PC-9 (cell line): ENCODE data around the gene TMEM203. TPM values are rescaled to one million over a fixed set of nuclear protein-coding genes. Genes with fewer than 3 reads are reported as not detected.
"Not testable (repeated sequence)": the region's sequence is repeated elsewhere in the genome, so short reads cannot be mapped to it uniquely, and the experiment has no call there.

Experiments used
- BruUV-seq: library from RNA; stranded (reverse); fragments of 400-500 nt; replicated peaks from 2 replicates; lab custom pipeline; 2021; lab: Mats Ljungman, UMichigan
- CTCF ChIA-PET: fragments of 300-600 bp; sonication (Branson Sonifier 250); formaldehyde crosslinking; loops from one replicate; lab custom pipeline; 2022; ENCODE audit warnings: antibody characterized with exemption; lab: Charles Lee
- POLR2A ChIA-PET: fragments of 300-600 bp; sonication (Branson Sonifier 250); formaldehyde crosslinking; loops from one replicate; lab custom pipeline; 2022; ENCODE audit warnings: antibody characterized with exemption; ENCODE audit not compliant: unreplicated experiment; lab: Charles Lee
- DNase-seq, 2 experiments: peaks; one replicate each; pipeline versions ENCODE4 v3.0.0 to v3.0.0-alpha.2; 2015 to 2022; ENCODE audit warnings: mixed read lengths in 1 of 2
- H2AFZ ChIP-seq: fragments of 200-600 bp; sonication (generic); 2 replicates; pipeline ENCODE4 v1.8.1; 2017; ENCODE audit warnings: antibody characterized with exemption
- H3F3A ChIP-seq: fragments of 200-600 bp; sonication (generic); 2 replicates; pipeline ENCODE4 v1.8.1; 2017; ENCODE audit warnings: antibody characterized with exemption, mild to moderate bottlenecking, low read depth; ENCODE audit not compliant: insufficient read depth
- H3K27ac ChIP-seq: fragments of 200-600 bp; sonication (generic); 2 replicates; pipeline ENCODE4 v1.6.1; 2016; ENCODE audit warnings: mixed run types
- H3K27me3 ChIP-seq: fragments of 200-600 bp; sonication (generic); 2 replicates; pipeline ENCODE4 v1.6.1; 2016; ENCODE audit warnings: low read depth, mixed run types; ENCODE audit not compliant: insufficient read depth
- H3K36me3 ChIP-seq: fragments of 200-600 bp; sonication (generic); 2 replicates; pipeline ENCODE4 v1.6.1; 2016; ENCODE audit warnings: low read depth, mixed run types
- H3K4me1 ChIP-seq: fragments of 200-600 bp; sonication (generic); replicated peaks from 2 replicates; pipeline ENCODE4 v1.6.1; 2016; ENCODE audit warnings: mixed run types; ENCODE audit not compliant: insufficient read depth
- H3K4me2 ChIP-seq: fragments of 200-600 bp; sonication (generic); 2 replicates; pipeline ENCODE4 v1.6.1; 2017; ENCODE audit warnings: mixed run types
- H3K4me3 ChIP-seq: fragments of 200-600 bp; sonication (generic); 2 replicates; pipeline ENCODE4 v1.6.1; 2016; ENCODE audit warnings: mixed run types
- H3K79me2 ChIP-seq: fragments of 200-600 bp; sonication (generic); 2 replicates; pipeline ENCODE4 v1.6.1; 2017; ENCODE audit warnings: low read depth, mixed run types
- H3K9me2 ChIP-seq: fragments of 200-600 bp; sonication (generic); 2 replicates; pipeline ENCODE4 v1.8.1; 2017; ENCODE audit warnings: mild to moderate bottlenecking; ENCODE audit not compliant: insufficient read depth
- H3K9me3 ChIP-seq: fragments of 200-600 bp; sonication (generic); 2 replicates; pipeline ENCODE4 v1.8.1; 2016; ENCODE audit warnings: low read depth; ENCODE audit not compliant: insufficient read depth
- H4K20me1 ChIP-seq: fragments of 200-600 bp; sonication (generic); 2 replicates; pipeline ENCODE4 v1.8.1; 2017; ENCODE audit not compliant: insufficient read depth
- CTCF ChIP-seq: fragments of 200-600 bp; sonication (generic); conservative IDR thresholded peaks from 2 replicates; pipeline ENCODE4 v1.6.1; 2017; ENCODE audit warnings: mixed run types, antibody characterized with exemption, mild to moderate bottlenecking, moderate library complexity
- EZH2 ChIP-seq: fragments of 200-600 bp; sonication (generic); IDR thresholded peaks from 2 replicates; pipeline ENCODE4 v1.8.0; 2017; ENCODE audit warnings: antibody characterized with exemption, low read depth
- intact Hi-C: fragments of 100-400 bp; cut with micrococcal nuclease; formaldehyde crosslinking; loops from one replicate; pipeline ENCODE4 v1.10.0; 2022; ENCODE audit not compliant: unreplicated experiment
- total RNA-seq: library from RNA; stranded (reverse); gene quantifications from 2 replicates; pipeline ENCODE4 v1.2.3, GENCODE V29; 2021

Gene TMEM203
- total RNA-seq, 1 experiment from 2014 or later: 45.5 TPM

GRCh38 chr9:137244486-137245449, 39.3 kb upstream of the TMEM203 start:
- H3K4me1 ChIP-seq: peaks cover 15% of the 10 kb centered on the region

GRCh38 chr9:137243626-137244485, 38.4 kb upstream of the TMEM203 start:
- Histone ChIP-seq H3K27ac (no peak overlapping the region), H3K79me2 (peaks cover 38% of the 10 kb centered on the region), H3K4me3 (no peak overlapping the region), H3K4me1 (peaks cover 25% of the 10 kb centered on the region), H3K4me2 (peak overlapping the region; percentile 99; the same call in 1 of the 2 replicates), H3K36me3 (peaks cover 21% of the 10 kb centered on the region; the same call in 1 of the 2 replicates), H4K20me1 (peaks cover 29% of the 10 kb centered on the region), H3F3A (peaks cover 40% of the 10 kb centered on the region), H3K9me3 (no peaks in the 10 kb centered on the region), H3K9me2 (no peaks in the 10 kb centered on the region), H3K27me3 (no peaks in the 10 kb centered on the region), H2AFZ (no peak overlapping the region)
- no TSS peak for BruUV-seq
- DNase-seq: no peak
- POLR2A ChIA-PET: interaction anchor here (0.5 to 1.1 kb wide), 3 partner anchors 10 to 113 kb away, joined by 3 to 5 read pairs (median 3); no protein-coding TSS in a partner anchor
- CTCF ChIA-PET: no interaction called here
- intact Hi-C loops: loop anchor here (1.0 to 5.0 kb wide), 3 partner anchors 22 to 452 kb away; partner anchors contain the start of genes RNF208 and TMEM141
- TF ChIP-seq EZH2 (no peak), CTCF (no peak)

More at GRCh38 chr9:137244486-137245449, 39.3 kb upstream of the TMEM203 start:
- Histone ChIP-seq H4K20me1 (peaks cover 29% of the 10 kb centered on the region), H3K4me2 (no peak overlapping the region), H3K9me2 (no peaks in the 10 kb centered on the region), H3K79me2 (peaks cover 29% of the 10 kb centered on the region), H3K9me3 (no peaks in the 10 kb centered on the region), H3K27me3 (no peaks in the 10 kb centered on the region), H3K4me3 (no peak overlapping the region), H3K36me3 (peaks cover 21% of the 10 kb centered on the region; the same call in 1 of the 2 replicates), H3K27ac (no peak overlapping the region), H3F3A (peaks cover 42% of the 10 kb centered on the region), H2AFZ (no peak overlapping the region)
- intact Hi-C loops: loop anchor here (5.0 kb wide), 2 partner anchors 368 to 452 kb away; partner anchors contain the start of gene TMEM141
- no peak for DNase-seq
- ChIA-PET CTCF (no interaction called here), POLR2A (interaction anchor here (1.1 kb wide), 1 partner anchor 10 kb away, joined by 5 read pairs; no protein-coding TSS in a partner anchor)
- BruUV-seq: no TSS peak
- no peak for TF ChIP-seq CTCF
- TF ChIP-seq EZH2: no peak

GRCh38 chr9:137243266-137243625, 37.8 kb upstream of the TMEM203 start:
- CTCF ChIA-PET, DNase-seq, H3K9me3 ChIP-seq, H2AFZ ChIP-seq, H3K9me2 ChIP-seq, BruUV-seq, H3K4me3 ChIP-seq, H3K27me3 ChIP-seq, H3K27ac ChIP-seq: not testable (repeated sequence)
- intact Hi-C loops: loop anchor here (1.0 to 5.0 kb wide), 3 partner anchors 21 to 451 kb away; partner anchors contain the start of genes RNF208 and TMEM141
- Histone ChIP-seq H3K36me3 (peaks cover 21% of the 10 kb centered on the region; the same call in 1 of the 2 replicates), H3F3A (peaks cover 40% of the 10 kb centered on the region), H3K79me2 (peaks cover 44% of the 10 kb centered on the region), H3K4me1 (peaks cover 31% of the 10 kb centered on the region), H4K20me1 (peaks cover 29% of the 10 kb centered on the region), H3K4me2 (peak overlapping the region; percentile 99; the same call in 1 of the 2 replicates)
- POLR2A ChIA-PET: interaction anchor here (0.6 kb wide), 1 partner anchor 10 kb away, joined by 3 read pairs; no protein-coding TSS in a partner anchor
